ENCODE data around the gene ARHGAP25.

ARHGAP25 gene

GRCh38 chr2:68776124-68776523 is 41.5 kb downstream of the ARHGAP25 start:
- TF ChIP-seq JUND (IDR thresholded peaks at IDR 0.05; ENCODE audit: low read depth): no peak
- in situ Hi-C loops (cut with HindIII; ENCODE audit: low pct_unique_long_range_greater_than_20kb, low sequenced_read_pairs): no loop called here
- DNase-seq (ENCODE audit: low read depth in 1 of 2, low spot score in 1 of 2): no peak

- no peak for TF ChIP-seq JUND (IDR thresholded peaks at IDR 0.05; ENCODE audit: low read depth)
- in situ Hi-C loops (cut with HindIII; ENCODE audit: low pct_unique_long_range_greater_than_20kb, low sequenced_read_pairs): no loop called here
- DNase-seq (ENCODE audit: low read depth in 1 of 2, low spot score in 1 of 2): no peak
These were observed 45.0 kb downstream of the ARHGAP25 start for GRCh38 chr2:68779595-68779994.

- DNase-seq (ENCODE audit: low read depth in 1 of 2, low spot score in 1 of 2): no peak
- no peak for TF ChIP-seq JUND (IDR thresholded peaks at IDR 0.05; ENCODE audit: low read depth)
- in situ Hi-C loops (cut with HindIII; ENCODE audit: low pct_unique_long_range_greater_than_20kb, low sequenced_read_pairs): no loop called here
These were observed 49.6 kb downstream of the ARHGAP25 start for GRCh38 chr2:68784188-68784587.

GRCh38 chr2:68784915-68785314 is 50.3 kb downstream of the ARHGAP25 start:
- TF ChIP-seq JUND (IDR thresholded peaks at IDR 0.05; ENCODE audit: low read depth): no peak
- in situ Hi-C loops (cut with HindIII; ENCODE audit: low pct_unique_long_range_greater_than_20kb, low sequenced_read_pairs): no loop called here
- DNase-seq (ENCODE audit: low read depth in 1 of 2, low spot score in 1 of 2): no peak

- DNase-seq (ENCODE audit: low read depth in 1 of 2, low spot score in 1 of 2): no peak
- in situ Hi-C loops (cut with HindIII; ENCODE audit: low pct_unique_long_range_greater_than_20kb, low sequenced_read_pairs): no loop called here
- no peak for TF ChIP-seq JUND (IDR thresholded peaks at IDR 0.05; ENCODE audit: low read depth)
These were observed 52.7 kb downstream of the ARHGAP25 start for GRCh38 chr2:68787356-68787755.

- in situ Hi-C loops (cut with HindIII; ENCODE audit: low pct_unique_long_range_greater_than_20kb, low sequenced_read_pairs): no loop called here
- no peak for TF ChIP-seq JUND (IDR thresholded peaks at IDR 0.05; ENCODE audit: low read depth)
- no peak for DNase-seq (ENCODE audit: low read depth in 1 of 2, low spot score in 1 of 2)
These were observed 55.0 kb downstream of the ARHGAP25 start for GRCh38 chr2:68789603-68790002.

GRCh38 chr2:68790600-68790999 is 56.0 kb downstream of the ARHGAP25 start:
- TF ChIP-seq JUND (IDR thresholded peaks at IDR 0.05; ENCODE audit: low read depth): no peak

GRCh38 chr2:68791914-68792313 is 57.3 kb downstream of the ARHGAP25 start:
- in situ Hi-C loops (cut with HindIII; ENCODE audit: low pct_unique_long_range_greater_than_20kb, low sequenced_read_pairs): no loop called here
- DNase-seq (ENCODE audit: low read depth in 1 of 2, low spot score in 1 of 2): no peak
- TF ChIP-seq JUND (IDR thresholded peaks at IDR 0.05; ENCODE audit: low read depth): no peak

More at GRCh38 chr2:68790600-68790999, 56.0 kb downstream of the ARHGAP25 start:
- in situ Hi-C loops (cut with HindIII; ENCODE audit: low pct_unique_long_range_greater_than_20kb, low sequenced_read_pairs): no loop called here
- no peak for DNase-seq (ENCODE audit: low read depth in 1 of 2, low spot score in 1 of 2)

GRCh38 chr2:68792751-68793150 is 58.1 kb downstream of the ARHGAP25 start:
- in situ Hi-C loops (cut with HindIII; ENCODE audit: low pct_unique_long_range_greater_than_20kb, low sequenced_read_pairs): no loop called here
- no peak for DNase-seq (ENCODE audit: low read depth in 1 of 2, low spot score in 1 of 2)

GRCh38 chr2:68796295-68796905 is 61.8 kb downstream of the ARHGAP25 start:
- TF ChIP-seq JUND (IDR thresholded peaks at IDR 0.05; ENCODE audit: low read depth): no peak
- in situ Hi-C loops (cut with HindIII; ENCODE audit: low pct_unique_long_range_greater_than_20kb, low sequenced_read_pairs): no loop called here
- no peak for DNase-seq (ENCODE audit: low read depth in 1 of 2, low spot score in 1 of 2)

More at GRCh38 chr2:68792751-68793150, 58.1 kb downstream of the ARHGAP25 start:
- TF ChIP-seq JUND (IDR thresholded peaks at IDR 0.05; ENCODE audit: low read depth): no peak

- in situ Hi-C loops (cut with HindIII; ENCODE audit: low pct_unique_long_range_greater_than_20kb, low sequenced_read_pairs): no loop called here
- no peak for TF ChIP-seq JUND (IDR thresholded peaks at IDR 0.05; ENCODE audit: low read depth)
- DNase-seq (ENCODE audit: low read depth in 1 of 2, low spot score in 1 of 2): no peak
These were observed 64.0 kb downstream of the ARHGAP25 start for GRCh38 chr2:68798569-68798968.

GRCh38 chr2:68799140-68800026 is 64.8 kb downstream of the ARHGAP25 start:
- no peak for DNase-seq (ENCODE audit: low read depth in 1 of 2, low spot score in 1 of 2)
- TF ChIP-seq JUND (IDR thresholded peaks at IDR 0.05; ENCODE audit: low read depth): no peak
- in situ Hi-C loops (cut with HindIII; ENCODE audit: low pct_unique_long_range_greater_than_20kb, low sequenced_read_pairs): no loop called here

GRCh38 chr2:68800027-68800401 is 65.4 kb downstream of the ARHGAP25 start:
- in situ Hi-C loops (cut with HindIII; ENCODE audit: low pct_unique_long_range_greater_than_20kb, low sequenced_read_pairs): no loop called here
- no peak for TF ChIP-seq JUND (IDR thresholded peaks at IDR 0.05; ENCODE audit: low read depth)
- DNase-seq (ENCODE audit: low read depth in 1 of 2, low spot score in 1 of 2): no peak

Measured in T47D (cell line).